Activated naive CD8-positive, alpha-beta T cell treated with anti-CD3 and anti-CD28 coated beads for 36 hours (primary cell): ENCODE measurements around the gene SFMBT1. TPM values are rescaled to one million over a fixed set of nuclear protein-coding genes. Genes with fewer than 3 reads are reported as not detected.

Experiments used
- DNase-seq: peaks from one replicate; pipeline ENCODE4 v3.0.0; 2021
- H3K27ac Mint-ChIP-seq: one replicate; pipeline ENCODE4 v1.8.0; 2022; ENCODE audit warnings: mild to moderate bottlenecking, moderate library complexity, mixed read lengths
- H3K27me3 Mint-ChIP-seq: one replicate; pipeline ENCODE4 v1.8.0; 2022; ENCODE audit warnings: mild to moderate bottlenecking, mixed read lengths
- H3K36me3 Mint-ChIP-seq: one replicate; pipeline ENCODE4 v1.8.0; 2021; ENCODE audit warnings: mild to moderate bottlenecking, mixed read lengths
- H3K4me1 Mint-ChIP-seq: one replicate; pipeline ENCODE4 v1.8.0; 2021; ENCODE audit warnings: mixed read lengths
- H3K4me3 Mint-ChIP-seq: one replicate; pipeline ENCODE4 v1.8.0; 2022; ENCODE audit warnings: mild to moderate bottlenecking, moderate library complexity, mixed read lengths
- H3K9me3 Mint-ChIP-seq: one replicate; pipeline ENCODE4 v1.8.0; 2022; ENCODE audit warnings: mixed read lengths
- total RNA-seq, 2 experiments: library from RNA; stranded (reverse); gene quantifications; one replicate each; pipeline ENCODE4 v1.2.3, GENCODE V29; 2021

Gene SFMBT1
- total RNA-seq, 2 experiments from 2014 or later, result 19.7 to 21.9 TPM

- peaks cover 10% of the 10 kb centered on the region for H3K4me1 Mint-ChIP-seq
- no peak for DNase-seq
- H3K27me3 Mint-ChIP-seq, result no peaks in the 10 kb centered on the region
- H3K9me3 Mint-ChIP-seq, result no peaks in the 10 kb centered on the region
- no peak overlapping the region for H3K27ac Mint-ChIP-seq
- H3K4me3 Mint-ChIP-seq, result no peak overlapping the region
- no peaks in the 10 kb centered on the region for H3K36me3 Mint-ChIP-seq
These were observed 31.8 kb upstream of the SFMBT1 start for GRCh38 chr3:53077476-53078220.

GRCh38 chr3:53075743-53076140, 29.9 kb upstream of the SFMBT1 start:
- Mint-ChIP-seq H3K36me3 (no peaks in the 10 kb centered on the region), H3K27ac (no peak overlapping the region), H3K27me3 (no peaks in the 10 kb centered on the region), H3K4me3 (no peak overlapping the region), H3K4me1 (peaks cover 15% of the 10 kb centered on the region), H3K9me3 (no peaks in the 10 kb centered on the region)
- DNase-seq, result no peak

DNA sequence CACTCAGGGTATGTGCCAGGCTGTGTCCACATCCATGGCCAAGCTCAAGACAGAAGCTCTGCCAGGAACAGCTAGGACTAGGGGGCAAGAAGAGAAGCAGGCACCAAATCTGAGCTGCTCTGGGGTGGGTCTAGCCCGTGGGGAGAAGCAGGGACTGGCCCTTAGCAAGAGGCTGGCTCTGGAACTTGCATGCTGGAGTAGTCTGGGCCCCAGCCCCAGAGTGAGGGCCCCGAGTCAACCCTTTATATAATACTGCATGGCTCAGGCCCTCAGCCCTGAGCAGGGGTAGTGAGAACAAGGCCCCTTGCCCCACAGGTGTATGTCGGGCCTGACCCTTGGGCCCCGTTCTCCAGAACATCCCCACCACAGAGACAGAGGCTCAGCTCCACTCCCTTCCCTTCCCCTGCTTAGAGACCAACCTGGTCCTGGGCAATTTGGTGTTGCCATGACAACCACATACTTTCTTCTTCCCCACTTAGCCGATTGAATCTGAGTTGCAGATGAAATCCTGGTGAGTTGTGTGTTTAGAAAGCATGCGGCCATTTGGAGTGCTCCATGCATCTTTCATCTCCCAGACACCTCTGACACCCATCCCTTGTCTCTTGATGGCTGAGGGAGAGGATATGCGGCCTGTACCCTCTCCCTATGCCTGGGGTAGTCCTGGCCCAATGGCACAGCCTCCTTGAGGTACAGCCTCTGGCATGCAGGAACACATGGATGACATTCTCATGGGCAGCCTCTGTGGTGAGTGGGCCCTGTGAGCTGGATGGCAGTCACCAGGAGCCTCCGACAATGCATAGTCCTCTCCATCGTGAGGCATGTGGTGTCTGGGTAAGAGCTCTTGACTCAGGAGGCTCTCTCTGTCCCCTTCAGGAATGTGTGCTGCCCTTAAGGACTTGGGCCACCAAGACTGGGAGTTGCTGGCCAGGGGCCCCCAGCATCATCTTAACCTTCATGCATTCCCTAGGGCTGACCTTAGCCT, 29.2 kb upstream of the SFMBT1 start:
- no peak overlapping the region for H3K27ac Mint-ChIP-seq
- H3K27me3 Mint-ChIP-seq, result no peaks in the 10 kb centered on the region

GRCh38 chr3:53074366-53074696, 28.5 kb upstream of the SFMBT1 start:
- no peaks in the 10 kb centered on the region for H3K36me3 Mint-ChIP-seq
- peaks cover 15% of the 10 kb centered on the region for H3K4me1 Mint-ChIP-seq
- no peak for DNase-seq
- H3K9me3 Mint-ChIP-seq, result no peaks in the 10 kb centered on the region
- no peaks in the 10 kb centered on the region for H3K27me3 Mint-ChIP-seq
- H3K27ac Mint-ChIP-seq, result peak overlapping the region; percentile 4
- H3K4me3 Mint-ChIP-seq, result no peak overlapping the region

More for the DNA sequence above, 29.2 kb upstream of the SFMBT1 start:
- Mint-ChIP-seq H3K4me3 (no peak overlapping the region), H3K36me3 (no peaks in the 10 kb centered on the region), H3K9me3 (no peaks in the 10 kb centered on the region), H3K4me1 (peaks cover 15% of the 10 kb centered on the region)
- no peak for DNase-seq

- H3K27me3 Mint-ChIP-seq, result no peaks in the 10 kb centered on the region
- peak overlapping the region; percentile 96 for H3K27ac Mint-ChIP-seq
- peaks cover 15% of the 10 kb centered on the region for H3K4me1 Mint-ChIP-seq
- peak overlapping the region; percentile 88 for H3K4me3 Mint-ChIP-seq
- no peaks in the 10 kb centered on the region for H3K36me3 Mint-ChIP-seq
- no peaks in the 10 kb centered on the region for H3K9me3 Mint-ChIP-seq
- DNase-seq, result no peak
These were observed 27.9 kb upstream of the SFMBT1 start for GRCh38 chr3:53073553-53074365.

GRCh38 chr3:53072653-53073552, 27.0 kb upstream of the SFMBT1 start:
- Mint-ChIP-seq H3K9me3 (no peaks in the 10 kb centered on the region), H3K27me3 (no peaks in the 10 kb centered on the region), H3K4me3 (peak overlapping the region; percentile 88), H3K4me1 (peaks cover 15% of the 10 kb centered on the region), H3K27ac (peak overlapping the region; percentile 96), H3K36me3 (no peaks in the 10 kb centered on the region)
- DNase-seq, result peak; percentile 90

GRCh38 chr3:53071882-53072431, 26.1 kb upstream of the SFMBT1 start:
- peaks cover 15% of the 10 kb centered on the region for H3K4me1 Mint-ChIP-seq
- DNase-seq, result no peak
- H3K27me3 Mint-ChIP-seq, result no peaks in the 10 kb centered on the region
- H3K36me3 Mint-ChIP-seq, result no peaks in the 10 kb centered on the region
- no peaks in the 10 kb centered on the region for H3K9me3 Mint-ChIP-seq
- H3K27ac Mint-ChIP-seq, result no peak overlapping the region
- peak overlapping the region; percentile 88 for H3K4me3 Mint-ChIP-seq

DNA sequence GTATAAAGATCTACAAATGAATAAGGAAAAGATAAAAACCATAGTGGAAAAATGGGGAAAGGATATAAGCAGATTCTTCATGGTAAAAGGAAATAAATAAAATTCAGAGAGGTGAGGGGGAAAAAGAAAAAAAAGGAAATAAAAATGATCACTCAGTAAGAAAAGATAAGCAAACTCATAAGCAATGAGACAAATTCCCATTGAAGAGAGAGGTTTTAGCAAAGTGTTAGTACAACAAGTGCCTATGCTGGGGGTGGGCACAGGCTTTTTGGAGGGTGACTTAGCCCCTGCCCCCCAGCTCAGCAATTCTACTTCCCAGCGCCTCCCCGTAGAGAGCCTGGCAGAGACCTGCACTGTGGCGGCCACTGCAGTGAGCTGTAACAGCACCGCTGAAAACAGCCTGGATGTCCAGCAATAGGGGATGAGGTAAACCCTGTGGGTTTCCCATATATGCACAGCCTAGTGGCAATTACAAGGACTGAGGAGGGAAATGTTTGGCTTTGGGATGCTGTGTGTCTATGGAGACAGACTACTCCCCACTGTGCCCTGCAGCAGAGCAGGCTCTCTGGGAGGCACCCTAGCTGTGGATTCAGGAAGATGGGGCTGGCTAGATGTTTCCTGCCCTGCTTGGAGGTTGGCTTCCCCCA, 23.7 kb upstream of the SFMBT1 start:
- no peaks in the 10 kb centered on the region for H3K27me3 Mint-ChIP-seq
- no peak overlapping the region for H3K4me3 Mint-ChIP-seq
- no peaks in the 10 kb centered on the region for H3K36me3 Mint-ChIP-seq
- DNase-seq, result no peak
- H3K27ac Mint-ChIP-seq, result no peak overlapping the region
- H3K4me1 Mint-ChIP-seq, result peaks cover 15% of the 10 kb centered on the region
- H3K9me3 Mint-ChIP-seq, result no peaks in the 10 kb centered on the region

DNA sequence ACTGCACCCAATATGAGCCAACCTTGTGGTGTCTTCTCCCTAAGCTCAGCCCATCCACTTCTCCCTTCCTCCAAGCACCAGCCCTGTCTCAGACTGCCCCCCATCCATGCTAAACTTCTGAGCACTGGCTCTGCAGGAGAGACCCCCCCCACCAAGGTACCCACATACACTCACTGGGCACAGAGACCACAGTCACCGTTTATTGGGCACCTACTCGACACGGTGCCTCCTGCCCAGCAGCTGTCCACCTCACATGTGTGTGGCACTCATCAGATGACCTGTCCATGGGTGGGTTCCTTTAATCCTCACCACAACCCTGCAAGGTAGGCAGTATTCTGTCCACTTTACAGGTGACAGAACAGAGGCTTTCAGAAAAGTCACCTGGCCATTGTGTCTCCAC, 22.3 kb upstream of the SFMBT1 start:
- H3K4me1 Mint-ChIP-seq, result peaks cover 9% of the 10 kb centered on the region
- no peak overlapping the region for H3K27ac Mint-ChIP-seq
- H3K36me3 Mint-ChIP-seq, result no peaks in the 10 kb centered on the region
- no peak for DNase-seq
- no peak overlapping the region for H3K4me3 Mint-ChIP-seq
- H3K9me3 Mint-ChIP-seq, result no peaks in the 10 kb centered on the region
- no peaks in the 10 kb centered on the region for H3K27me3 Mint-ChIP-seq

- Mint-ChIP-seq H3K9me3 (no peaks in the 10 kb centered on the region), H3K36me3 (no peaks in the 10 kb centered on the region), H3K4me3 (no peak overlapping the region), H3K4me1 (peaks cover 4% of the 10 kb centered on the region), H3K27ac (no peak overlapping the region), H3K27me3 (peaks cover 4% of the 10 kb centered on the region)
- DNase-seq, result no peak
These were observed 21.7 kb upstream of the SFMBT1 start for GRCh38 chr3:53067567-53067966.

- Mint-ChIP-seq H3K9me3 (no peaks in the 10 kb centered on the region), H3K27ac (peak overlapping the region; percentile 29), H3K4me1 (no peaks in the 10 kb centered on the region), H3K4me3 (no peak overlapping the region), H3K27me3 (peaks cover 6% of the 10 kb centered on the region), H3K36me3 (no peaks in the 10 kb centered on the region)
- DNase-seq, result no peak
These were observed 20.1 kb upstream of the SFMBT1 start for GRCh38 chr3:53065841-53066480.

GRCh38 chr3:53062905-53063304, 17.0 kb upstream of the SFMBT1 start:
- Mint-ChIP-seq H3K27me3 (peaks cover 6% of the 10 kb centered on the region), H3K9me3 (no peaks in the 10 kb centered on the region), H3K4me3 (no peak overlapping the region), H3K36me3 (no peaks in the 10 kb centered on the region), H3K4me1 (no peaks in the 10 kb centered on the region), H3K27ac (no peak overlapping the region)
- no peak for DNase-seq

GRCh38 chr3:53056442-53056841, 10.6 kb upstream of the SFMBT1 start:
- H3K4me3 Mint-ChIP-seq, result no peak overlapping the region
- DNase-seq, result no peak
- no peaks in the 10 kb centered on the region for H3K27me3 Mint-ChIP-seq
- no peak overlapping the region for H3K27ac Mint-ChIP-seq
- H3K4me1 Mint-ChIP-seq, result no peaks in the 10 kb centered on the region
- no peaks in the 10 kb centered on the region for H3K36me3 Mint-ChIP-seq
- H3K9me3 Mint-ChIP-seq, result no peaks in the 10 kb centered on the region
